OCI-LY1 (cell line): ENCODE results near the gene SLC16A1.

Experiments
- H2AFZ ChIP-seq: fragments of 200-600 bp; sonication (generic), shearing (Covaris generic); 2 replicates; pipeline ENCODE4 v1.6.0; 2014; ENCODE audit warnings: antibody characterized with exemption, mild to moderate bottlenecking, low read length
- H3F3A ChIP-seq: fragments of 200-600 bp; sonication (generic), shearing (Covaris generic); 2 replicates; pipeline ENCODE4 v1.6.0; 2014; ENCODE audit warnings: mild to moderate bottlenecking, antibody characterized with exemption, low read length, moderate library complexity; ENCODE audit not compliant: insufficient read depth
- H3K27ac ChIP-seq: fragments of 200-600 bp; sonication (generic); 2 replicates; pipeline ENCODE4 v1.5.1; 2014; ENCODE audit warnings: low read length, mixed run types, mild to moderate bottlenecking, low read depth; ENCODE audit not compliant: poor library complexity, severe bottlenecking
- H3K27me3 ChIP-seq: fragments of 200-600 bp; sonication (generic); 2 replicates; pipeline ENCODE4 v1.6.0; 2014; ENCODE audit warnings: antibody characterized with exemption, mild to moderate bottlenecking, low read length, moderate library complexity; ENCODE audit not compliant: insufficient read depth
- H3K36me3 ChIP-seq: fragments of 200-600 bp; sonication (generic); 2 replicates; pipeline ENCODE4 v1.6.1; 2014; ENCODE audit warnings: mild to moderate bottlenecking, antibody characterized with exemption, low read length, moderate library complexity, mixed read lengths; ENCODE audit not compliant: insufficient read depth
- H3K4me1 ChIP-seq: fragments of 200-600 bp; sonication (generic); 2 replicates; pipeline ENCODE4 v1.5.1; 2014; ENCODE audit warnings: mild to moderate bottlenecking, low read length, moderate library complexity; ENCODE audit not compliant: insufficient read depth, severe bottlenecking
- H3K4me2 ChIP-seq: fragments of 200-600 bp; sonication (generic), shearing (Covaris generic); 2 replicates; pipeline ENCODE4 v1.6.1; 2014; ENCODE audit warnings: low read length
- H3K4me3 ChIP-seq: fragments of 200-600 bp; sonication (generic); 2 replicates; pipeline ENCODE4 v1.5.1; 2014; ENCODE audit warnings: low read length, low read depth, mild to moderate bottlenecking, mixed read lengths; ENCODE audit not compliant: poor library complexity, severe bottlenecking
- H3K79me2 ChIP-seq: fragments of 200-600 bp; shearing (Covaris generic); 2 replicates; pipeline ENCODE4 v1.6.1; 2016; ENCODE audit warnings: mixed run types, low read length, mixed read lengths; ENCODE audit not compliant: insufficient read depth
- H3K9ac ChIP-seq: fragments of 200-600 bp; sonication (generic), shearing (Covaris generic); 2 replicates; pipeline ENCODE4 v1.6.1; 2014; ENCODE audit warnings: mild to moderate bottlenecking, low read length, mixed read lengths
- H3K9me2 ChIP-seq: fragments of 200-600 bp; sonication (generic), shearing (Covaris generic); 2 replicates; pipeline ENCODE4 v1.6.1; 2014; ENCODE audit warnings: low read depth, mild to moderate bottlenecking, low read length, mixed read lengths
- H3K9me3 ChIP-seq: fragments of 200-600 bp; shearing (Covaris generic); 2 replicates; pipeline ENCODE4 v1.6.1; 2014; ENCODE audit warnings: low read length, mixed read lengths
- H4K20me1 ChIP-seq: fragments of 200-600 bp; sonication (generic), shearing (Covaris generic); 2 replicates; pipeline ENCODE4 v1.6.0; 2016; ENCODE audit warnings: mild to moderate bottlenecking, low read length; ENCODE audit not compliant: insufficient read depth
- EZH2 ChIP-seq: fragments of 200-600 bp; sonication (generic), shearing (Covaris generic); IDR thresholded peaks from 2 replicates; pipeline ENCODE4 v1.8.0; 2017; ENCODE audit warnings: borderline replicate concordance, mixed run types, mild to moderate bottlenecking, antibody characterized with exemption, low read length, moderate library complexity, mixed read lengths
- TF ChIP-seq, protein P1 (sequence below): fragments of 200-600 bp; sonication (generic), shearing (Covaris generic); IDR thresholded peaks from 2 replicates; pipeline ENCODE4 v1.5.1; 2017; ENCODE audit warnings: mild to moderate bottlenecking, antibody characterized with exemption, low read length, moderate library complexity, mixed read lengths

SLC16A1 gene

DNA sequence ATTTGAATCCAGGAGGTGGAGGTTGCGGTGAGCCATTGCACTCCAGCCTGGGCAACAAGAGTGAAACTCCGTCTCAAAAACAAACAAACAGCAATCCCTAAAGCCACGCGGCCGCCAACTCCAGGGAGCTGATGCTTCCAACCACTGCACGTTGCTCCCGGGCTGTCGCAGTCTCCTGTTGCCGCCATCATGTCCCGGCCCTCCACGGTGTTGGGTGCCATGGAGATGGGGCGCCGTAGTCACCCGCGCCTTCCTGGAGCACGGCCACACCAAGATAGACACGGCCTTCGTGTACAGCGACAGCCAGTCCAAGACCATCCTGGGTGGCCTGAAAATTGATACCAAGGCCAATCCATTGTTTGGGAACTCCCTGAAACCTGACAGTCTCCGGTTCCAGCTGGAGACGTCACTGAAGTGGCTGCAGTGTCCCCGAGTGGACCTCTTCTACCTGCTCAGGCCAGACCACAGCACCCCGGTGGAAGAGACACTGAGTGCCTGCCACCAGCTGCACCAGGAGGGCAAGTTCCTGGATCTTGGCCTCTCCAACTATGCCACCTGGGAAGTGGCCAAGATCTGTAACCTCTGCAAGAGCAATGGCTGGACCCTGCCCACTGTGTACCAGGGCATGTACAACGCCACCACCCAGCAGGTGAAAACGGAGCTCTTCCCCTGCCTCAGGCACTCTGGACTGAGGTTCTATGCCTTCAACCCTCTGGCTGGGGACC is 32.6 kb downstream of the SLC16A1 start:
- Histone ChIP-seq H3K27ac (no peak overlapping the region), H3K27me3 (no peaks in the 10 kb centered on the region), H3K79me2 (no peaks in the 10 kb centered on the region), H3K4me1 (peaks cover 9% of the 10 kb centered on the region), H3K36me3 (peaks cover 87% of the 10 kb centered on the region), H3K4me3 (no peak overlapping the region), H2AFZ (no peak overlapping the region), H3K9me3 (no peaks in the 10 kb centered on the region), H3K9ac (no peak overlapping the region), H4K20me1 (no peaks in the 10 kb centered on the region), H3F3A (no peaks in the 10 kb centered on the region), H3K9me2 (no peaks in the 10 kb centered on the region), H3K4me2 (no peak overlapping the region)
- TF ChIP-seq, protein P1, sequence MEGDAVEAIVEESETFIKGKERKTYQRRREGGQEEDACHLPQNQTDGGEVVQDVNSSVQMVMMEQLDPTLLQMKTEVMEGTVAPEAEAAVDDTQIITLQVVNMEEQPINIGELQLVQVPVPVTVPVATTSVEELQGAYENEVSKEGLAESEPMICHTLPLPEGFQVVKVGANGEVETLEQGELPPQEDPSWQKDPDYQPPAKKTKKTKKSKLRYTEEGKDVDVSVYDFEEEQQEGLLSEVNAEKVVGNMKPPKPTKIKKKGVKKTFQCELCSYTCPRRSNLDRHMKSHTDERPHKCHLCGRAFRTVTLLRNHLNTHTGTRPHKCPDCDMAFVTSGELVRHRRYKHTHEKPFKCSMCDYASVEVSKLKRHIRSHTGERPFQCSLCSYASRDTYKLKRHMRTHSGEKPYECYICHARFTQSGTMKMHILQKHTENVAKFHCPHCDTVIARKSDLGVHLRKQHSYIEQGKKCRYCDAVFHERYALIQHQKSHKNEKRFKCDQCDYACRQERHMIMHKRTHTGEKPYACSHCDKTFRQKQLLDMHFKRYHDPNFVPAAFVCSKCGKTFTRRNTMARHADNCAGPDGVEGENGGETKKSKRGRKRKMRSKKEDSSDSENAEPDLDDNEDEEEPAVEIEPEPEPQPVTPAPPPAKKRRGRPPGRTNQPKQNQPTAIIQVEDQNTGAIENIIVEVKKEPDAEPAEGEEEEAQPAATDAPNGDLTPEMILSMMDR = no peak
- no peak for TF ChIP-seq EZH2

DNA sequence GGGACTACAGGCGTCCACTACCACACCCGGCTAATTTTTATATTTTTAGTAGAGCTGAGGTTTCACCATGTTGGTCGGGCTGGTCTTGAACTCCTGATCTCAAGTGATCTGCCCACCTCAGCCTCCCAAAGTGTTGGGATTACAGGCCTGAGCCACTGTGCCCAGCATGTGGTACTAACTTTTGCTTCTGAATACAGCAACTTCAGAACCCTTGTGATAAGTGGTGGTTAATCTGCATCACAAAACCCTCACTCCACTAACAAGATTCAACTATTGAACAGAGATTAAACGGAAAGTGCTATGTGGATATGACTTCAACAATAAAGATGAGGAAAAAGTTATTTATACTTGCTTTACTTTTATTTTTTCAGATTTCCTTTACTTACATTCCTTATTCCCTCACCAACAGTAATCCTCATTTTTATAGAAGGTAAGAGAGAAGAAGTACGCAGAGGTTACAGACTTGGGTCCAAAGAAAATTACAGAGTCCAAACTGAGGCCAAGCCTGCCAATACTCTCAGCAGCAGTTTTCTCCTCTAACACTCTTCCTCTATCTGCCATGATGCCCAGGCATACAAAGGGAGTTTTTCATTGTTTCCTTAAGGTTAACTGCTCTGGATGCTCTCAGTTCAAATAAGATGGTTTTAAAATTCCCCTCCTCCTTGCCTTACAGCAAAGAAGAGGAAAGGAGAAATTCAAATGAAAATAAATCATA is 44.3 kb downstream of the SLC16A1 start:
- H3K4me1 ChIP-seq = no peaks in the 10 kb centered on the region
- no peak overlapping the region for H3K4me3 ChIP-seq
- no peak overlapping the region for H3K9ac ChIP-seq
- H3F3A ChIP-seq = no peaks in the 10 kb centered on the region
- H3K4me2 ChIP-seq = no peak overlapping the region
- H3K79me2 ChIP-seq = no peaks in the 10 kb centered on the region
- H2AFZ ChIP-seq = no peak overlapping the region
- H3K9me2 ChIP-seq = no peaks in the 10 kb centered on the region
- no peaks in the 10 kb centered on the region for H3K9me3 ChIP-seq
- no peaks in the 10 kb centered on the region for H3K27me3 ChIP-seq
- no peak for TF ChIP-seq EZH2
- TF ChIP-seq, protein P1 = no peak
- no peaks in the 10 kb centered on the region for H4K20me1 ChIP-seq
- H3K27ac ChIP-seq = no peak overlapping the region
- H3K36me3 ChIP-seq = peaks cover 64% of the 10 kb centered on the region

DNA sequence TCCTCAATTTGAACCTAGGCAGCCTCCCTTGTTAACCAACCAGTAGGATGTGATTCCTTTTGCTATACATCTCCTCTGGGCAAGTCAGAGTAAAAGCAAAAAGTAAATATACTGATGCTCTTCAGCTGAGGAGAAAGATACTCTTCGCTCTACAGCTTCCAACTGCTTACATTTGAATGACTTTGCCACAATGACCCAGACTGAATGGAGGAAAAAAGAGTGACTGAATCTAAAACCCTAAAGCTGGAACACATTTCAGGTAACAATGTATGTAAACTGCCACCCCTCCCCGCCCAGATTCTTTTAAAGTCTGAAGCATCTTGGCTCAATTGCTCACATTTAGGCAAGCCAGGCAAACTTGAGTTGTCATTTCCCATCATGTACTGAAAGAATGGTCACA is 46.1 kb downstream of the SLC16A1 start:
- Histone ChIP-seq H3K4me1 (no peaks in the 10 kb centered on the region), H3K27ac (no peak overlapping the region)
- TF ChIP-seq EZH2 = no peak
- TF ChIP-seq, protein P1 = no peak

More for the DNA sequence above, 46.1 kb downstream of the SLC16A1 start:
- Histone ChIP-seq H3K9me3 (no peaks in the 10 kb centered on the region), H3K79me2 (no peaks in the 10 kb centered on the region), H3F3A (no peaks in the 10 kb centered on the region), H3K4me2 (no peak overlapping the region), H3K9me2 (no peaks in the 10 kb centered on the region), H3K27me3 (no peaks in the 10 kb centered on the region), H4K20me1 (no peaks in the 10 kb centered on the region), H3K36me3 (peaks cover 50% of the 10 kb centered on the region), H3K9ac (no peak overlapping the region), H2AFZ (no peak overlapping the region), H3K4me3 (no peak overlapping the region)
